NCI-H2196 treated with DMSO at 0.1 percent for 48 hours (cell line): Measurements from ENCODE around the gene PRDM16.
"Not testable (repeated sequence)": the region's sequence is repeated elsewhere in the genome, so short reads cannot be mapped to it uniquely, and the experiment has no call there.

Source experiments
- DNase-seq: peaks from one replicate; lab custom pipeline; 2025; ENCODE audit not compliant: unreplicated experiment; lab: John Stamatoyannopoulos, UW

Gene PRDM16

DNA sequence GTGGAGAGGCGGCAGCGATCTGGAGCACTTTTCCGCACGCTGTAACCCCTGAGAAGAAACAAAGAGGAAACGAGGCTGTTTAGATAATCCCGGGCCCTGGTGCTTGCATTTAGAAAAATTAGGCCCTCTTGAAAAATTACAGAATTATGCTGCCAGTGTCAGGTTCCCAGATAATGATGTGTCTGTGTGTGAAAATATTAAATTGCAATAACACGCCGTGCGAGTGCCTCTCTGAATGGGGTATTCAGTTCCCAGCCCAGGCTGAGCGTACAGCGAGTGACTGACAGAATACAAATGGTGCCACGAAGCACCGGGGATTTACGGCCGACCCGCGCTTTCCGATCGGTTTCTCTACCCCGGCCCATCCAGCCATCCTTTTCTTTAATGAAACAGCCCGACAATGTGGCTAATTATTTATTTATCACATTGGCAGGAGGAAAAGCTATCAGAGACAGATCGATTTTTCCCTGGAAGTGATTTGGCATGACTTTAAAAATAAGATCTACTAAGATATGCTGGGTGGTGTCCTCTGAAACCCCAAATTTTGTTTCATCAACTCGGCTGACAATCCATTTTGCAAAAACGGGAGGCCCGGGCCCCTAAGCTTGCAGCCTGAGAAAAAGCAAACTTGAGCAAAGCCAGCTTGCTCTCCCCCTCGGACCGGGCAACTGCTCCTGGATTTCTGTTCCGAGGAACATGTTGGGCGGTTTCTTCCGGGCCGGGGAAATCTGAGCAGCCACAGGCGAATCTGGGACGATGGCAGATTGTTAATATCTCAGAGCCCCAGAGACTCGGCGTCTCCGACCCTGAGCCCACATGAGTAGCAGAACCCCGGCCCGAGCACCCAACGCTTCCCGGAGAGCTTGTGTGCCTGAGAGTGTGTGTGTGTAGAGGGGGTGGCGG lies 11.3 kb downstream of the PRDM16 start:
- DNase-seq: no peak

DNA sequence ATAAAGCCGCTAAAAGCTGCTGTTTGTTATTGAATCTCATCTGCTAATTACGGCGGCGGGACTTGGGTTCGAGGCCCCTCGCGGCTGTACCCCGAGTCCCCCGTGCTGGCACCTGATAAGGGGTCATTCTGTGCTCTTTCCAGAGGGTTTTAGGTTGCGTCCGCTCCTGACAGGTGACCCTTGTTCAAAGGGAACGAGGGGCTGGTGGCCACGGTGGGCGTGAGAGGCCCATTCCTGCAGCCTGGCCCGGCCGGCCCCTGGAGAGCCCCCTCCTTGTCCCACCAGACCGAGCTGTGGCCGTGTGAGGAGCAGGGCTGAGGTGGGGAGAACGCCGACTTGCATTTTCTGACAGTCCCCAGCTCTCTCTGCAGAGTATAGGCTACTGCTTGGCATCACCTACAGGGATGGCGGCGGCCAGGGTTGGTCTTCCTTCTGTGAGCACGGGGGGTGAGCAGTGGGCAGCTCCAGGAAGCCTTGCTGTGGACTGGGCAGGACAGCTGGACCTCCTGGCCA lies 12.2 kb downstream of the PRDM16 start:
- DNase-seq: no peak

DNA sequence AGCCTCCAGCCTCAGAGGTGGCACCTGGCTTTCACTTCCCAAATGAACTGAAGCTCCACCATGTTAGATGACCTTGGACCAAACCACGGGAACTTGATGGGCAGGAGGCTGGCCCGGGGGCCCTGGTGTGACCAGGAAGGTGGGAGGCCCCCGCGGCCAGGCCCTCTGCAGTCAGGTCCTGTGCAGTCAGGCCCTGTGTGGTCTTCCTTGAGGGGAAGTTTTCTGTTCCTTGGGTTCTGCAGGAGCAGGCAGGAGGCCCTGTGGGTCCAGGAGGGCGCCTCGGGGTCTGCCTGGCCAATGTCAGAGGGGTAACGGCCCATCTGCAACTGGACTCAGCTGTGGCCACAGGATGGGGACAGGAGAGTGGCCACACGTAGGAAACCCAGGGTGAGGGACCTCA lies 13.0 kb downstream of the PRDM16 start:
- no peak for DNase-seq

DNA sequence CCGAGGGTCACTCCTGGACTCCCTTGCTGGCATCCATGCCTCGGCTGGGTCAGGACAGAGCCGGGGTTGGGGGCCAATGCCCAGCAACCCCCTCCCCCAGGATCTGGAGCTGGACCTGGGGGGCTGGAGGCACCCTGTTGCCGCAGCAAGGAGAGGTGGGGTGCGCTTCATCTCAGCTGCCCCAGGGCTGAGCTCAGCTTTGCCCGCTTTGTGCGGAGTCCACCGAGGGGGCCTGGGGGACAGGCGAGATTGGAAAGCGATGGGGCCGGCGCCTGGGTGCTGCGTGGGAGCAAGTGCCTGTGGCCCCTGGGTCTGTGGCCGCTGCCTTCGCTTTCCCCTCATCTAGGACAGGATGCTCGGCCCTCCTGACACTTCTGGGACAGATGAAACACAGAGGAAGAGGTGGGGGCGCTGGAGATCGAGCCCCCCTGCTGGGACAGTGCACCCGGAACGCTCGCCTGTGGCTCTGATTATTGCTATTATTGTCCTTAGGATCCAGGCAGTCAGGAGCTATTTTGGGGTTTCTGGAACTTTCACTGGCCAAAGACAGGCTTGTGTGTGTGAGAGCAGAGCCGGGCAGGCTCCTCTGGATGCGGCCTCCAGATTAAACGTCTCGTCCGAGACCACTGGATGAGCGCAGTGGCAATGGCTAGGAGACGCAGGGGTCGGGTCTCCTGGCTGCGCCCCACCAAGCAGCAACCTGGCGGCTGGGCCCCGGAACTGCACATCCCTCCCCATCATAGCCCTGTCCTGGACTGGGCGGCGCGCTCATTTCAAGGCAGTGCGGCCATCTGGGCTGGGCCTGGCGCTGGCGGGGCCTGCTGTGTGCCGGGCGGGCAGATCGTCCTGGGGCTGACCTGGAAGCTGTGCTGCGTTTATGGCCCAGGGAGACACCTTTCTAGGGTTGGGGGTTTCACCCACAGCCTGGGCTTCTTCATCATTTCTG lies 13.8 kb downstream of the PRDM16 start:
- DNase-seq: no peak

DNA sequence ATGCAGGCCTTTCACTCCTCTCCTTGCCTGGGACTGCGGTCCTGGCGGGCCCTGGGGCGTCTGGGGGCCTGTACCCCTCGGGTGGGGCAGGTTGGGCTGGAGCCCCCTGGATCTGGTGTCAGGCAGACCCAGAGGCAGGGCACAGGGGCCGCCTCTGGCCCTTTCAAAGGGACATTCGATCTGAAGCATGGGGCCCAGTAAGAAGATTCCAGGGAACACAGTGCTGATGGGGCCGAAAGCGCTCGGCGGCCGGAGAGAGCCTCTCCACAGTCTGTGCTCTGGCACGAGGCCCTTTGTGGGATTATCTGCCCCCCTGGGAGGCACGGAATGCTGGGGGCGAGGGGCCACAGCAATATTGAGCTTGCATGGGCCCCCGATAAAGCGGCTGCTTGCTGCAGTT lies 15.2 kb downstream of the PRDM16 start:
- no peak for DNase-seq

DNA sequence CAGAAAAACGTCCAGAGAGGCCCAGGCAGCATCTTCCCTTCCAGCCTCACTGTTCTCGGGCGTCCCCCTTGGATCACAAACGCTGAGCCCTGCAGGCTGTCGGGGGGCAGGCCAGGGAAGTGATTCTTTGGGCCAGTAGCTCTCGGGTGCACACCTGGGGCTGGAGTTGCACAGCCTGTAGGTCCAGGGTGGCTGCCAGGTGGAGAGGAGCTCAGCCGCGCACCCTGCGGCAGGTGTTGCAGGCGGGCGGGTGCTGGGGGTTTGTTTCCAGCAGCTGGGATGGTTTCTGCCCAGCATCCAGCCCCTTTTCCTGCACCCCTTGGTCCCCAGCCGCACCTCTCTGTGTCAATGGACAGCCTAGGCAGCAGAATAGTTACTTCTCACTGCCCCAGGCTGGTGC lies 15.7 kb downstream of the PRDM16 start:
- no peak for DNase-seq

DNA sequence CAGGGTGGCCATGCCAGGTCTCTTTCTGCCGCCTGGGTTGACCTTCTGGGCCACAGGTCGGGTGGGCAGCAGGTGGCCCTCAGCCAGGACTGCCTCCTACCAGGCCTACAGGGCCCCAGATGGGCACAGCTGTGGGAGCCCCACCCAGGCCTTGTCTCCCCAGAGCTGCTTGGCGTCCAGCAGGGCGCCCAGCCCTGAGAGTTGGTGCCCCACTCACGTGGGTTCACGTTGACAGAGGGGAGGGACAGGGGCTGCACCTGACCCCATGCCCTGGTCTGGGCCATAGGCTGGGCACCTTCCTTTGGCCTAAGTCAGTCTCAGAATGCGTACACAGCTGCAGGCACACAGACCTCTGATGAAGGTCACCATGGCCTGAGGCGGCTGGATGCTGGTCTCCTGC lies 16.7 kb downstream of the PRDM16 start:
- DNase-seq: no peak

DNA sequence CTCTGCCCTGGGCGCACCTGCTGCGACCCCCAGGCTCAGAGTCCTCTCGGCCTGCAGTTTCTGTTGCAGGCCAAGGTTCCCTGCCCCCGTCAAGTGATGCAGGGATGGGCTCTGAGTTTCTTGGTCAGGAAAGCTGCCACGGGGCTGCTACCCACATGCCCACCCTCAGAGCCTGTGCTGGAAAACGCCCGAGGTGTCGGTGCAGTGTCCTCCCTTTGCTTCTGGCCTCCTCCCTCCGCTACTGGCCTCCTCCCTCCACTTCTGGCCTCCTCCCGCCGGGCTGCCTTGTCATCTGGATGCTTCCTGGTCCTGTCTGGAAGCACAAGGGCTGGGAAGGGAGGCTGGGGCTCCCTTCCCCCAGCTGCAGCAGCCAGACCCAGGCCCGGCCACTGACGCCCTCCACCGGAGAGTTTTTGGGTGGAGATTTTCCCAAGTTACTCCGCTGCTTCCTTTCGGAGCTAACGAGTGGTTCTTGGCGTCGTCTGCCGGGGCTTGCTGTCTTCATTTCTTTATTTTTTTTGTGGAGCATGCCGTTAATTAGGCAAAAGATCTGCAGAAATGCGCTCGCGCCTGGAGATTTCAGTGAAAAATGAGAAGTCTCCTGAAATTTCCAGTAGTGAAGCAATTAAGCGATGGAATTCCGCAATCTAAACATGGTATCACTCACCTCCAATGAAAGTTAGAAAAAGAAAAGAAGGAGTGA lies 17.4 kb downstream of the PRDM16 start:
- no peak for DNase-seq

DNA sequence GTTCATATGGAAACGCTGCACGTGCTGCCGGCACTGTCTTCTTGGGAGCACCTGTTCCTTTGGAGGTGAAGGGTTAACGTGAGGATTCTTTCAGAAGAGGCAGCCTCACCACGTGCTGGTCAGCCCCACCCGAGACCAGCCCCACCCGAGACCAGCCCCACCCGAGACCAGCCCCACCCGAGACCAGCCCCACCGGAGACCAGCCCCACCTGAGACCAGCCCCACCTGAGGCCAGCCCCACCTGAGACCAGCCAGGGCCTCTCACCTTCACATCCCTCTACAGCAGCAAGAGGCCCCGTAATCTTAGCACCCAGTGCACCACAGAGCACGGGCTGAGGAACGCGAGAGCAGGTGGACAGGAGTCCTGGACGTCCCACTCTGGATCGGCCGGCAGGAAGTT lies 18.0 kb downstream of the PRDM16 start:
- DNase-seq: no peak

DNA sequence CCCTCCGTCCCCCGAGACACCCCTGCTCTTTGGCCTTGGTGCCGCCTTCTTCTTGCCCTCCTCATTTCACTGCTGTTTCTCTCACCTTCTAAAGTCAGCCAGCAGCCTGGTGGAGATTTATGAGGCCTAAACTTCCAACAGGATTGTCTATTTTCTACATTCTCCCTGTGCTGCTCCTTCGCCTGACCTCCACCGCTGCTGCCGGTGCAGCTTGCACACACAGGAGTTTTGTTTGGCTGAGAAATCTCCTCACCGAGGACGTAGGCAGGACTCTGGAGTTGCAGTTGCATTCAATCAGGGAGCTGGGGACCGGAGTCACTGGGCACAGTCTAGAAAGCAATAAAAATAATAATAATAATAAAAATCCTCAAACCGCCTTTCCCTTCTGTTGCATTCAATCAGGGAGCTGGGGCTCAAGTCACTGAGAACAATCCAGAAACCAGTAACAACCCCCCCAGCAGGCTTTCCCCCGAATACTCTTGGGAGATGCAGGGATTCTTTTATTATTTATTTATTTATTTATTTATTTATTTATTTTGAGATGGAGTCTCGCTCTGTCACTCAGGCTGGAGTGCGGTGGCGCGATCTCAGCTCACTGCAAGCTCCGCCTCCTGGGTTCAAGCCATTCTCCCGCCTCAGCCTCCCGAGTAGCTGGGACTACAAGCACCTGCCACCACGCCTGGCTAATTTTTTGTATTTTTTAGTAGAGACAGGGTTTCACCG lies 19.1 kb downstream of the PRDM16 start:
- DNase-seq: not testable (repeated sequence)

DNA sequence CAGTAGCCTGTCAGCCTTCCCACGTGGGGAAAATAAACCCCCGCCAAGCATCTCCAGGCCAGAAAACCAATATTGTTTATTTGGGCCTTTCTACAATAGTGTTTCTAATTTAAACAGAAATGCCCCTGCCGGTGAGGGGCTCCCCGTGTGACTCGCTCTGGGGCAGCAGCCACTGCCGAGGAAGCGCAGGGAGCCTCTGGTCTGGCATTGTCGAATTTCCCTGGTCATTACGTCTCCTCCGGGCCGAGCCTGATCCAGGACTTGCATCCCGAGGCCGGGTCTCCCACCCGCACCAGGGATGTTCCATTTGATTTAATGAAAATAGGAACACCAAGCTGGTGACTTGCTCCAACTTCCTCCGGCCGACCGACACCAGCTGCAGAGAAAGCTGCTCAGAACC lies 20.5 kb downstream of the PRDM16 start:
- DNase-seq: no peak

DNA sequence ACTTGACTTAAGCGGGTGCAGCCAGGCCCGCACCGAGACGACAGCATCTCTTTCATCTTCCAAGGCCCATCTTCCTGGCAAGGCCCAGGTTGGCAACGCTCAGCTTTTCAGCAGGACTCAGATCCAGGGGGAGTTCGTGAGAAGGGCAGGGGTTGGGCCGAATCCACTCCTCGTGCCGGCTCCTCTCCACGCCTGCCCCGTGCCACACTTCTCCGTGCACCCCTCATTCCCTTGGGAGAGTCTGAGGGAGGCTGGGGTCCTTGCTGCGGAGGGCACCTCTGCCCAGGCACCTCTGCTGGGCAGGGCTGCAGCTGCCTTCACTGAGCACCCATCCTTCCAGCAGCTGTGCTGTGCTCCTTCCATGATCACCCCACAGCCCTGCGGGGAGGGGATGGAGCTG lies 22.3 kb downstream of the PRDM16 start:
- no peak for DNase-seq

DNA sequence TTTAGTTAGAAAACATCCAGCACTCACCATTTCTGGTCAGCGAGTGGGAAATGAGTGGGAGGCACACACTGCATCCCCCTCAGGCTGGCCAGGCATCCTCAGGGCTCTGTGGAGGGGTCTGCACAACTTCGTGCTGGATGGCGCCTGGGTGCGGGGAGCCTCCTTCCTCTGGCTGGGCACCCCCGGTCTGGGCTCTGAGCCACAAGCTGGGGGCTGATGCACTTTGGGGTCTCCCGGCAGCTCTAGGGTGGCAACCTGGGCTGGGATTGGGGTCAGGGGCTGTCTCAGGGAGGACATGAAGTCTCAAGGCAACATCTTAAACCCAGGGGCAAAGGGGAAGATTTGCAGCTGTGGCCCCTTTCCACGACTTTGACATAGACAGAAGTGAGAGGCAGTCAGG lies 23.5 kb downstream of the PRDM16 start:
- DNase-seq: no peak

DNA sequence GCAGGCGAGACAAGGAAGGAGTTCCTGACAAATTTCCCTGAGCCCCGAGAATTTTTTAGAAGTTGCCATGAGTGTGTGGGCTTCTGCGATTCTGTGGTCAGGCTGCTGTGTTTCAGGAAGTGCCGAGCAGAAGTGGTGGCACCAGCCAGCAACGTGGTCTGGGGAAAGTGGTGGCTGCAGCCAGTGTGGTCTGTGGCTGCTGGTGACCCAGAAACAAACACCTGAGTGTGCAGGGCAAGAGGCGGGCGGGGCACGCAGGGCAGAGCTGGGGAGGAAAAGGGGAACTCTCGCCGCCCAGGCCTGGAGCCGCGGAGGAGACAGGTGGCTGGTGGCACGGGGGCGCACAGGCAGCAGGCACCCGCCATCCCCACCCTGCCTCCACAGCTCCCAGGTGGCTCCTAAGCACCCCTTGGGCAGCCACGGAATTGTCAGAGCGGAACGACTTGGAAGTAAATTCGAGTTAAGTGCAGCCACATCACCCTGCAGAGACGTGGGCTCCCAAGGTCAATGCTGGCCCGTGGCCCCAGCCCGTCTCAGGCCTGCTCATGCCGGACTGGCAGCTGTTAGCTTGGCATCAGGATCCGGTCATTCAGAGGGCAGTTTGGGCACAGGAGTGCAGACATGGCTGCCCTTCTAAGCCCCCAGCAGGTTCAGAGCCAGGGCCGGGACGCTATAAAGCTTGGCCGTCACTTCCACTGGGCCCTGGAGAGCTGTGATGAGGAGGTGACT lies 25.1 kb downstream of the PRDM16 start:
- DNase-seq: no peak

DNA sequence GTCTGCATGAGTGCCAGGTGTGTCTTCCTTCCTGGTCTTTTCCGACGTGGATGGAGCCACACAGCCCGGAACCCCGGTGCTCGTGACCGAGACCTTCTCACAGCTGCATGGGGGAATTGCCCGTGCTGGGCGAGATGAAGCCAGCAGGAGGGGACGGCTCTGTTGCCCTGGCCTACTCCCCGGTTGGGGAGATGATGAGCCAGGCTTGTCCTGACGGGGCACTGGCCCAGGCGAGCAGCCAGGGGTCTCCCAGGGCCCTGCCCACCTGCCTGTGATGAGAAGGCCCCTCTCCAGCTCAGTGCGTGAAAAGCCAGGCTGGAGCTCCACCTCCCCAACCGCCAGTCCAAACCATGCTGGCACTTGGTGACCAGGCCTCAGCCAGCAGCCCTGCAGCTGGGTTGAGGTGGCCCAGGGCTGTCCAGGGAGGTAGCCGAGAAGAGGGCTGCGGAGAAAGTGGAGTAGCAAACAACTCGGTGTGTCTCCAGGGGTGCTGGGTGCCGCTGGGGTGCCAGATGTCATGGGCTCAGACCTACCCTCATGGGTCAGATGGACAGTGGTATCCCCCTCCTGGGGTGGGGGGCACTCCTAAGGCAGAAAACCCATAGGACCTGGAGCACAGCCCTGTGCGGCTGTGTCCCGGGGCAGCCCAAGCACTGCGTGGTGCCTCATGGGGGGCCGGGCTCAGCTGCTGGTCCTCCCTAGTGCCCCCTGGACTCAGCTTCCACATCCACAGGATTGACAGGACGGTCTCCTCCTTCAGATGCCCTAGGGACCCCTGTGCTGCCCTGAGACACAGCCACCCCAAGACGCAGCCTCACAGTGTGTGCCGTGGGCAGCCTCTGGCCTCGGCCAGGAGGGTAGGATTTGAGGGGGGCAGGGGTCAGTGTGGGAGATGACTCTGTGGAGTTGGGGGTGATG lies 26.1 kb downstream of the PRDM16 start:
- DNase-seq: no peak

DNA sequence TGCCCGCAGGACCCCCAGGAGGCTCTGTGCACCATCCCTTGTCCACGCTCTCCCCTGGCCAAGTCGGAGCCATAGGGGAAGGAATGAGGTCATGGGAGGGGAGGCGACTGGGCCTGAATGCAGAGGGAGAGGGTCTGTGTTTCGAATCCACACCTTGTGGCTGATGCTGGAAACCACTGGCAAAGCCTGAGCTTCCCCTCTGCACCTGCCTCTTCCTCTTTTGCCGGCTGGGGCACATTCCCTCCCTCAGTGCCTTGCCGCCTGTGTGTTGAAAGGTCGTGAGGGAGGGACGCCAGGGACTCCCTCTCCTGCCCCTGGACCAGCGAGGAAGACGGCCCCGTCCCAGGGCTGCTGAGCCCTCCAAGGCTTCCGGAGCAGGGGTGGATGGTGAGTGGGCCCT lies 27.3 kb downstream of the PRDM16 start:
- no peak for DNase-seq

DNA sequence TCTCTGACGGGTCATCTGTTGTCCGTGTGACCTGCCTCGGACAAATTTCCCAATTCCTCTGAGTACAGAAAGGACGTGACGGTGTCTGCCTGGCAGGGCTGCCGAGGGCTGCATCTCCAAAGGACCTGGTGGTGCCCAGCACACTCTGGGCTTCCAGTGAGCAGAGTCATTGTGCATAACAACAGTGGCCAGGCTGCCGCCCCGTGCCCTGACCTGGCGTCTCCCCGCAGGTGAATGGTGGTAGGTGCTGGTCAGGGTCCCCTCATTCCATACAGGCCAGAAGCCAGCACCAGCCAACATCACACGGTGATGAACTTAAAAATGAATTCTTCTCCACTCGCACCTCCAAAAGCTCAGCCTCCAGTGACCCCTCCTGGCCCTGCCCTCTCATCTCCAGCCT lies 28.2 kb downstream of the PRDM16 start:
- no peak for DNase-seq

DNA sequence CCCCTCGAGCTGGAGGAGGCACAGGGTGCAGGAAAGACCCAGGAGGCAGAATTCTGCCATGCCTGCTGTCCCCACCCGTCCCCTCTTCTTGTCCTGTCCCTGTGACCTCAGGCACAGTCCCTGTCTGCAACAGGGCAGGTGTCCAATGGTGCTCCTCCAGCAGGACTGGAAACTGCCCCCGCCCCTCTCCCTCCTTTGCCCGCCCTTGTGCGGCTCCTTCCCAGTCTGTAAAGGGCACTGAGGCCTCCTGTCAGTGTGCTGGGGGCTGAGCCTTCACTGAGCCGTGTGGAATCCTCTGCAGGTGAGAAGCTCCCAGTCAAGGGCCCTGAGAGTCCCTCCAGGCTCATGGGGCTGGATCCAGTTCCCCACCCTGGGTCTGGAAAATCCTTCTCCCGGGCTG lies 28.9 kb downstream of the PRDM16 start:
- DNase-seq: no peak

DNA sequence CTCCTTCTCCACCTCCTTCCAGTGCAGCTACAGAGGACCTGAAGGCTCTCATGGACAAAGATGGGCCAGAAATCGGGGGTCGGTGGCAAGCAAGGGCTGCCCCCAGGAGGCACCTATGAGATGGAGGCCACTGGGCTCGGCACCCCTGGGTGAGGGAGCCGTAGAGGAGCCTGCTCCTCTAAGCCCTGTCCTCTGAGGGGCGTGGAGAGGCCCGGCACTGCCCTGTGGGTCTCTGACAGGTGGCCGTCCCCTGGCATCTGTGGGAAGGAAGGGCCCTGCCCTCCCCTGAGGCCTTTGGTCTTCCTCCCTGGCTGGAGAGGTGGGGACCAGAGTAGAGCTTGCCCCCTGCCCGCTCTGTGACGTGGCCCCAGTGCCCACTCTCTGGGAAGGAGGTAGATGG lies 30.9 kb downstream of the PRDM16 start:
- no peak for DNase-seq
